Measurements from ENCODE around the gene NANOG. TPM values are rescaled to one million over a fixed set of nuclear protein-coding genes. Genes with fewer than 3 reads are reported as not detected.
"Not testable (repeated sequence)": the region's sequence is repeated elsewhere in the genome, so short reads cannot be mapped to it uniquely, and the experiment has no call there.

NANOG gene
- total RNA-seq, 1 donor from 2014 or later: not detected

DNA sequence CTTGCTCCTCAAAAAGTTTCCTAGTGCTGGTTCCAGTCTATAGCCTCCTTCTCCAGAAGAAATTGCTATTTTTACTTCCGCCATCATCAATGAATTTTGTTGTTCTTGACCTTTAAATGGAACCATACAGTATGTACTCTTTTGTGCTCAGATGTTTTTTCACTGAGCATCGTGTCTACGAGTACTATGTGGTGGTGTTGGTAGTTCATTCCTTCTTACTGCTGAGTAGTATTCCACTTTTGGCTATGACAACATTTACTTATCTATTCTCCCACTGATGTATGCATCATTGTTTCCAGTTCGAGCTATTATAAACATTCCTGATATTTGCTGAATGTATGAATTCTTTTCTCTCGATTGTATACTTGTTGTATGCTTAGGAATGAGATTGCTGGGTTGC is 54.9 kb downstream of the NANOG start:
- Histone ChIP-seq H3K4me3 (no peak overlapping the region), H3K4me1 (peaks cover 0 to 3% of the 10 kb centered on the region in 2 donors), H3K27ac (no peak overlapping the region), H3K9me3 (no peaks in the 10 kb centered on the region), H3K36me3 (no peaks in the 10 kb centered on the region), H3K27me3 (no peaks in the 10 kb centered on the region)
- intact Hi-C loops (cut with DNase I): no loop called here
- DNase-seq (ENCODE audit: low spot score in 2 of 2): no peak
- TF ChIP-seq, protein P1, sequence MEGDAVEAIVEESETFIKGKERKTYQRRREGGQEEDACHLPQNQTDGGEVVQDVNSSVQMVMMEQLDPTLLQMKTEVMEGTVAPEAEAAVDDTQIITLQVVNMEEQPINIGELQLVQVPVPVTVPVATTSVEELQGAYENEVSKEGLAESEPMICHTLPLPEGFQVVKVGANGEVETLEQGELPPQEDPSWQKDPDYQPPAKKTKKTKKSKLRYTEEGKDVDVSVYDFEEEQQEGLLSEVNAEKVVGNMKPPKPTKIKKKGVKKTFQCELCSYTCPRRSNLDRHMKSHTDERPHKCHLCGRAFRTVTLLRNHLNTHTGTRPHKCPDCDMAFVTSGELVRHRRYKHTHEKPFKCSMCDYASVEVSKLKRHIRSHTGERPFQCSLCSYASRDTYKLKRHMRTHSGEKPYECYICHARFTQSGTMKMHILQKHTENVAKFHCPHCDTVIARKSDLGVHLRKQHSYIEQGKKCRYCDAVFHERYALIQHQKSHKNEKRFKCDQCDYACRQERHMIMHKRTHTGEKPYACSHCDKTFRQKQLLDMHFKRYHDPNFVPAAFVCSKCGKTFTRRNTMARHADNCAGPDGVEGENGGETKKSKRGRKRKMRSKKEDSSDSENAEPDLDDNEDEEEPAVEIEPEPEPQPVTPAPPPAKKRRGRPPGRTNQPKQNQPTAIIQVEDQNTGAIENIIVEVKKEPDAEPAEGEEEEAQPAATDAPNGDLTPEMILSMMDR (IDR thresholded peaks at IDR 0.05): no peak

DNA sequence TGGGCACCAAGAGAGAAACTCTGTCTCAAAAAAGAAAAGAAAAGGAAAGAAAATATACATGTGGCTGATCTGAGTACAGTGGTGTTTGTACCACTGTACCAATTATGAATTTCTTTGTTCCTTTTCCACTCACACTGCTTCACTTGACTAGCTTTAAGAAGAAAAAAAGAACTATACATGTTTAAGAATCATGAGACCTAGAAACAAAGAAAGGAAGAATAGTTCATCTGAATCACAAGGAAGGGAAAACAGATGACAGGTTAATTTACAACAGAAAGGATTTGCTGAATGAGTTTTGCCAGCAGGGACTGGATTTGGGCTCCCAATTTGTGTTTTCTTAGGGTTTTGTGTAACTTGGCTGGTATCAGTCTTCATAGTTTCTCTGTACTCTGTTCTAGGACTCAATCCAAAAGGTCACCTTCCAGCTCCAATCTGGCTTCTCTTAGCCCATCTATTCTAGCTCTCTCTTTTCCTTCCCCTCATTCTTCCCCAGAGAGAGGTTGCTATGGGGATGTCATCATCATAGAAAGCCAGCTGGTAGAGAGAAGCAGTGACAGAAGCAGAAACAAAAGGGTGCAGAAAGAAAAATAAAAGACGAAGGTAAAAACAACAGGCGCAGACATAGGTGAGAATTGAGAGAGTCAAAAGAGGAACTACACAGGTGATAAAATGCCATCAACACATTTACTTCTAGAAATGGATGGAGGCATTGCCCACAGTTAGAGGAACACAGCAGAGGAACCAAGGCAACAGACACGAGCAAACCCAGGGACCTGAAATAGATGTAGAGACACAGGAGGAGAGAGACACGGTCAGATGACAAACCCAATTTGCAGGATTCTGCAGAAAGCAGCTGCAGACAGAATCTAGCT is 58.3 kb downstream of the NANOG start:
- H3K27me3 ChIP-seq; intact Hi-C loops (cut with DNase I); H3K4me3 ChIP-seq; DNase-seq (ENCODE audit: low spot score in 2 of 2); H3K27ac ChIP-seq; H3K9me3 ChIP-seq; H3K36me3 ChIP-seq; H3K4me1 ChIP-seq: not testable (repeated sequence)

DNA sequence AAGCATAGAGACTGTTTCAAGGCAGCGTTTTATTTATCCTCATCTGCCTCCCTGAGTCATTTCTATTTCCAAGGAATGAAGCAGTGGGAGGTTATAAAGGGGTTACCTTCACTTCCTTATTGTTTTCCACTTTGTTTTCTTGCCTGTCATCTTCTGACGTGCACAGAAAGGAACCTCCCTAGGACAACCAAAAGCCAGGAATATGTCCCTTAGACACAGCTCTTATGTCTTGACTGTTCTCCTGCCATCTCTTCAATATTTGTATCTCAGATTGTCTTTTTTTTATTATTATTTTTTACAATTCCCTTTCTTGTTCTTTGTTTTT is 58.9 kb downstream of the NANOG start:
- H3K4me1 ChIP-seq; H3K9me3 ChIP-seq; H3K36me3 ChIP-seq; H3K27me3 ChIP-seq; H3K27ac ChIP-seq; H3K4me3 ChIP-seq; DNase-seq (ENCODE audit: low spot score in 2 of 2); intact Hi-C loops (cut with DNase I): not testable (repeated sequence)

Other genes starting within 250 kb of the NANOG start
- gene APOBEC1, start 123.5 kb upstream of the NANOG start, total RNA-seq: not detected
- gene GDF3, start 93.6 kb upstream of the NANOG start, total RNA-seq: not detected
- not detected for gene DPPA3, start 78.0 kb upstream of the NANOG start, total RNA-seq
- not detected for gene CLEC4C, start 42.0 kb upstream of the NANOG start, total RNA-seq
- gene NANOGNB, start 24.2 kb upstream of the NANOG start, total RNA-seq: not detected
- not detected for gene SLC2A14, start 83.5 kb downstream of the NANOG start, total RNA-seq
- 58.0 TPM for gene SLC2A3, start 146.8 kb downstream of the NANOG start, total RNA-seq
- 17.1 TPM for gene FOXJ2, start 243.3 kb downstream of the NANOG start, total RNA-seq